B cell (primary cell): Measurements from ENCODE around the gene MEAF6.

ENCODE experiments used
- CTCF ChIP-seq: fragments of 200-600 bp; IDR thresholded peaks from one replicate; pipeline ENCODE4 v1.8.0; 2022; ENCODE audit warnings: antibody characterized with exemption, mild to moderate bottlenecking
- EZH2 ChIP-seq: IDR thresholded peaks from 2 replicates; pipeline ENCODE4 v1.6.1; 2012; ENCODE audit warnings: borderline replicate concordance, low read depth, mild to moderate bottlenecking, moderate library complexity, low read length; ENCODE audit not compliant: insufficient read depth, poor library complexity, severe bottlenecking

GRCh38 chr1:37506740-37507139 is 7.8 kb downstream of the MEAF6 start:
- no peak for TF ChIP-seq CTCF
- TF ChIP-seq EZH2 = no peak
